SK-N-SH (cell line): ENCODE measurements around the gene RESF1. TPM values are rescaled to one million over a fixed set of nuclear protein-coding genes. Genes with fewer than 3 reads are reported as not detected.

Source experiments
- CTCF ChIA-PET: fragments of 300-600, 350-600 bp; formaldehyde crosslinking; extraction: SDS; loops from one replicate; lab custom pipeline; 2021; lab: Yijun Ruan, JAX
- POLR2A ChIA-PET: fragments of 350-600 bp; sonication (Branson Sonifier 250); formaldehyde crosslinking; extraction: SDS; loops from one replicate; lab custom pipeline; 2020; ENCODE audit warnings: antibody characterized with exemption, inconsistent platforms; lab: Yijun Ruan, JAX
- DNase-seq: peaks from one replicate; pipeline ENCODE4 v3.0.0; 2012
- H2AFZ ChIP-seq: fragments of 200-600 bp; sonication (generic); 2 replicates; pipeline ENCODE4 v1.8.1; 2016; ENCODE audit warnings: antibody characterized with exemption, mild to moderate bottlenecking, low read depth
- H3F3A ChIP-seq: fragments of 200-600 bp; sonication (generic); replicated peaks from 2 replicates; pipeline ENCODE3; 2016; ENCODE audit warnings: antibody characterized with exemption, mild to moderate bottlenecking; ENCODE audit not compliant: insufficient read depth
- H3K27ac ChIP-seq, 2 experiments: fragments of 200-500 bp in 1 of 2; fragments of 200-600 bp in 1 of 2; sonication (Bioruptor generic) in 1 of 2; sonication (generic), shearing (Covaris generic) in 1 of 2; 2 replicates each; pipeline versions ENCODE4 v1.5.1 to v1.6.1; 2014 to 2016; ENCODE audit warnings: low read depth in 2 of 2, inconsistent platforms in 1 of 2, low read length in 1 of 2, mild to moderate bottlenecking in 1 of 2, mixed read lengths in 1 of 2
- H3K27me3 ChIP-seq: fragments of 200-600 bp; sonication (generic), shearing (Covaris generic); 2 replicates; pipeline ENCODE4 v1.6.1; 2016; ENCODE audit warnings: mixed run types; ENCODE audit not compliant: insufficient read depth
- H3K36me3 ChIP-seq, 2 experiments: fragments of 200-500 bp in 1 of 2; fragments of 200-600 bp in 1 of 2; sonication (Bioruptor generic) in 1 of 2; sonication (generic) in 1 of 2; replicated peaks in 1 of 2; 2 replicates each; pipeline versions ENCODE3 to v1.5.1; 2014 to 2016; ENCODE audit warnings: low read length in 1 of 2, mild to moderate bottlenecking in 1 of 2; ENCODE audit not compliant: insufficient read depth in 2 of 2, control insufficient read depth in 1 of 2
- H3K4me1 ChIP-seq, 2 experiments: fragments of 200-500 bp in 1 of 2; fragments of 200-600 bp in 1 of 2; sonication (Bioruptor generic) in 1 of 2; sonication (generic), shearing (Covaris generic) in 1 of 2; 2 replicates each; pipeline versions ENCODE4 v1.5.1 to v1.6.1; 2014 to 2016; ENCODE audit warnings: low read depth in 1 of 2, low read length in 1 of 2, mixed run types in 1 of 2; ENCODE audit not compliant: insufficient read depth in 2 of 2, control insufficient read depth in 1 of 2
- H3K4me2 ChIP-seq: fragments of 200-600 bp; sonication (generic), shearing (Covaris generic); 2 replicates; pipeline ENCODE4 v1.6.1; 2017; ENCODE audit warnings: mixed run types
- H3K4me3 ChIP-seq, 2 experiments: fragments of 200-500 bp in 1 of 2; fragments of 200-600 bp in 1 of 2; sonication (Bioruptor generic) in 1 of 2; sonication (generic), shearing (Covaris generic) in 1 of 2; 2 replicates each; pipeline versions ENCODE4 v1.5.1 to v1.8.1; 2014 to 2016; ENCODE audit warnings: low read depth in 2 of 2, inconsistent platforms in 1 of 2, low read length in 1 of 2, mild to moderate bottlenecking in 1 of 2, mixed read lengths in 1 of 2, moderate library complexity in 1 of 2
- H3K79me2 ChIP-seq: fragments of 200-600 bp; sonication (generic); 2 replicates; pipeline ENCODE4 v1.8.1; 2017; ENCODE audit warnings: mild to moderate bottlenecking; ENCODE audit not compliant: insufficient read depth
- H3K9ac ChIP-seq: fragments of 200-600 bp; sonication (generic); 2 replicates; pipeline ENCODE4 v1.6.1; 2017; ENCODE audit warnings: mixed run types
- H3K9me2 ChIP-seq: fragments of 200-600 bp; sonication (generic); 2 replicates; pipeline ENCODE4 v1.6.1; 2017; ENCODE audit warnings: mixed run types
- H3K9me3 ChIP-seq: fragments of 200-600 bp; sonication (generic); 2 replicates; pipeline ENCODE4 v1.6.1; 2017; ENCODE audit warnings: mixed run types, mild to moderate bottlenecking, moderate library complexity
- H4K20me1 ChIP-seq: fragments of 200-600 bp; sonication (generic); 2 replicates; pipeline ENCODE4 v1.6.1; 2017; ENCODE audit warnings: mild to moderate bottlenecking, mixed run types; ENCODE audit not compliant: insufficient read depth
- CTCF ChIP-seq: fragments of 200-600 bp; sonication (generic); IDR thresholded peaks from 2 replicates; pipeline ENCODE4 v1.6.1; 2017; ENCODE audit warnings: antibody characterized with exemption, mild to moderate bottlenecking, moderate library complexity
- ELF1 ChIP-seq: IDR thresholded peaks from 2 replicates; pipeline ENCODE4 v1.4.0; 2012
- EP300 ChIP-seq, 2 experiments: IDR thresholded peaks; 2 replicates each; pipeline versions ENCODE4 v1.4.0 to v1.6.1; 2012; ENCODE audit warnings: borderline replicate concordance in 1 of 2, low read depth in 1 of 2, low read length in 1 of 2
- EZH2phosphoT487 ChIP-seq: fragments of 200-600 bp; sonication (generic); IDR thresholded peaks from 2 replicates; pipeline ENCODE4 v1.6.1; 2017; ENCODE audit warnings: low read depth, mixed run types, mild to moderate bottlenecking, antibody characterized with exemption, moderate library complexity, borderline replicate concordance
- FOXJ3 ChIP-seq: sonication (generic); formaldehyde crosslinking; IDR thresholded peaks from 2 replicates; pipeline ENCODE4 v1.5.1; 2020; ENCODE audit warnings: mild to moderate bottlenecking, missing genetic modification reagents
- GATA2 ChIP-seq: sonication (generic); formaldehyde crosslinking; IDR thresholded peaks from 2 replicates; pipeline ENCODE4 v1.5.0; 2020; ENCODE audit warnings: mild to moderate bottlenecking, missing genetic modification reagents
- IRF3 ChIP-seq: fragments of 150-350 bp; IDR thresholded peaks from 2 replicates; pipeline ENCODE4 v1.6.1; 2016; ENCODE audit warnings: mild to moderate bottlenecking, low read depth, low read length
- NRF1 ChIP-seq: IDR thresholded peaks from 2 replicates; pipeline ENCODE4 v1.6.1; 2012; ENCODE audit warnings: low read depth, mild to moderate bottlenecking, low read length
- POLR2AphosphoS5 ChIP-seq: IDR thresholded peaks from 2 replicates; pipeline ENCODE4 v1.6.1; 2012; ENCODE audit warnings: low read depth, low read length
- RAD21 ChIP-seq: IDR thresholded peaks from 2 replicates; pipeline ENCODE4 v1.6.1; 2012; ENCODE audit warnings: mild to moderate bottlenecking, low read length
- RCOR1 ChIP-seq: fragments of 150-350 bp; IDR thresholded peaks from 2 replicates; pipeline ENCODE4 v1.6.1; 2017; ENCODE audit warnings: antibody characterized with exemption, low read length
- REST ChIP-seq: IDR thresholded peaks from 2 replicates; pipeline ENCODE4 v1.6.1; 2012; ENCODE audit warnings: mild to moderate bottlenecking, low read depth, low read length, moderate library complexity
- RXRA ChIP-seq: IDR thresholded peaks from 2 replicates; pipeline ENCODE4 v1.4.0; 2012; ENCODE audit warnings: low read depth, mild to moderate bottlenecking, borderline replicate concordance
- SIN3A ChIP-seq: IDR thresholded peaks from 2 replicates; pipeline ENCODE4 v1.6.1; 2012; ENCODE audit warnings: low read depth, mild to moderate bottlenecking, low read length, moderate library complexity, borderline replicate concordance
- SMC3 ChIP-seq: IDR thresholded peaks from 2 replicates; pipeline ENCODE4 v1.6.1; 2012; ENCODE audit warnings: low read depth, low read length, improper control_type of control experiment
- TAF1 ChIP-seq: IDR thresholded peaks from 2 replicates; pipeline ENCODE4 v1.6.1; 2012; ENCODE audit warnings: low read depth, mild to moderate bottlenecking, low read length, moderate library complexity, borderline replicate concordance
- USF1 ChIP-seq: IDR thresholded peaks from 2 replicates; pipeline ENCODE4 v1.4.0; 2012; ENCODE audit warnings: low read depth, borderline replicate concordance
- WGBS: methylation state at CpG from one replicate; pipeline ENCODE4 v1.1.6; 2017; ENCODE audit warnings: low lambda C conversion rate; 5-methylcytosine and 5-hydroxymethylcytosine counted together
- polyA plus RNA-seq, 3 experiments: library from polyadenylated mRNA; depleted of rRNA; stranded (reverse); fragments of >200 nt; gene quantifications; 2 replicates each; pipeline ENCODE4 v1.2.3, GENCODE V29; 2012

Gene RESF1
- polyA plus RNA-seq, 1 of the 3 experiments (the other 2 are of a cell fraction): 4.9 TPM

GRCh38 chr12:31973818-31974217, 14.6 kb downstream of the RESF1 start:
- TF ChIP-seq EZH2phosphoT487 (no peak), USF1 (no peak), GATA2 (CRISPR knock-in tag) (no peak), REST (no peak), RAD21 (no peak), POLR2AphosphoS5 (no peak), TAF1 (no peak), RXRA (no peak), IRF3 (no peak), FOXJ3 (CRISPR knock-in tag) (no peak), EP300 (IDR thresholded peaks at IDR 0.05; ENCODE audit: borderline replicate concordance in 1 of 2, low read depth in 1 of 2, low read length in 1 of 2) (no peak), SIN3A (no peak), SMC3 (no peak), RCOR1 (no peak), CTCF (no peak), ELF1 (no peak), NRF1 (no peak)
- H4K20me1 ChIP-seq: no peaks in the 10 kb centered on the region
- H3K4me2 ChIP-seq: no peak overlapping the region
- no peaks in the 10 kb centered on the region for H3F3A ChIP-seq
- ChIA-PET POLR2A (no interaction called here), CTCF (no interaction called here)
- no peak overlapping the region for H3K9ac ChIP-seq
- H3K79me2 ChIP-seq: peaks cover 23% of the 10 kb centered on the region
- DNase-seq: no peak
- no peak overlapping the region for H3K27ac ChIP-seq
- 100% methylated on average over 5 of the region's 5 CpGs for WGBS
- H3K9me2 ChIP-seq: no peaks in the 10 kb centered on the region
- no peak overlapping the region for H2AFZ ChIP-seq
- peaks cover 14 to 43% of the 10 kb centered on the region in 2 experiments for H3K36me3 ChIP-seq
- no peaks in the 10 kb centered on the region for H3K27me3 ChIP-seq
- no peak overlapping the region for H3K4me3 ChIP-seq
- H3K4me1 ChIP-seq: no peaks in the 10 kb centered on the region
- H3K9me3 ChIP-seq: no peaks in the 10 kb centered on the region
